Astrocyte (in vitro differentiated cells and primary cell): ENCODE results near the gene PTCD3. TPM values are rescaled to one million over a fixed set of nuclear protein-coding genes. Genes with fewer than 3 reads are reported as not detected.

Experiments used
- DNase-seq: peaks from one replicate; pipeline ENCODE4 v3.0.0-alpha.2; 2010; ENCODE audit warnings: low read depth
- FAIRE-seq: peaks from 2 replicates; lab custom pipeline; 2011; peaks lifted over from hg19 to GRCh38; lab: Jason Lieb, UNC
- H2AFZ ChIP-seq: 2 replicates; pipeline ENCODE4 v1.6.0; 2012; ENCODE audit warnings: low read depth, low read length, inconsistent platforms
- H3K27ac ChIP-seq: 2 replicates; pipeline ENCODE4 v1.5.1; 2011; ENCODE audit warnings: low read depth, low read length, inconsistent platforms
- H3K27me3 ChIP-seq: 2 replicates; pipeline ENCODE4 v1.6.0; 2011; ENCODE audit warnings: low read length, inconsistent platforms; ENCODE audit not compliant: insufficient read depth
- H3K36me3 ChIP-seq: 2 replicates; pipeline ENCODE4 v1.5.1; 2011; ENCODE audit warnings: low read length, inconsistent platforms; ENCODE audit not compliant: insufficient read depth
- H3K4me1 ChIP-seq: 2 replicates; pipeline ENCODE4 v1.5.1; 2011; ENCODE audit warnings: low read length, inconsistent platforms; ENCODE audit not compliant: insufficient read depth
- H3K4me2 ChIP-seq: 2 replicates; pipeline ENCODE4 v1.6.0; 2012; ENCODE audit warnings: low read length, inconsistent platforms
- H3K4me3 ChIP-seq: 2 replicates; pipeline ENCODE4 v1.5.1; 2011; ENCODE audit warnings: low read depth, mild to moderate bottlenecking, low read length, inconsistent platforms; ENCODE audit not compliant: insufficient read depth
- H3K79me2 ChIP-seq: 2 replicates; pipeline ENCODE4 v1.6.0; 2012; ENCODE audit warnings: mild to moderate bottlenecking, low read length, inconsistent platforms; ENCODE audit not compliant: insufficient read depth
- H3K9ac ChIP-seq: 2 replicates; pipeline ENCODE4 v1.6.0; 2012; ENCODE audit warnings: mild to moderate bottlenecking, low read length, inconsistent platforms
- H3K9me3 ChIP-seq: 2 replicates; pipeline ENCODE4 v1.5.1; 2012; ENCODE audit warnings: low read depth, mild to moderate bottlenecking, low read length, inconsistent platforms; ENCODE audit not compliant: insufficient read depth
- H4K20me1 ChIP-seq: 2 replicates; pipeline ENCODE4 v1.6.0; 2012; ENCODE audit warnings: low read length, inconsistent platforms; ENCODE audit not compliant: insufficient read depth
- H3K27ac Mint-ChIP-seq: one replicate; pipeline ENCODE4 v1.8.0; 2021; ENCODE audit warnings: mild to moderate bottlenecking, mixed read lengths; ENCODE audit not compliant: unreplicated experiment
- H3K27me3 Mint-ChIP-seq: one replicate; pipeline ENCODE4 v1.8.0; 2021; ENCODE audit warnings: low read depth, mixed read lengths; ENCODE audit not compliant: unreplicated experiment
- H3K36me3 Mint-ChIP-seq: one replicate; pipeline ENCODE4 v1.8.0; 2021; ENCODE audit warnings: low read depth, mixed read lengths; ENCODE audit not compliant: unreplicated experiment
- H3K4me1 Mint-ChIP-seq: one replicate; pipeline ENCODE4 v1.8.0; 2021; ENCODE audit warnings: low read depth, mixed read lengths; ENCODE audit not compliant: unreplicated experiment
- H3K4me3 Mint-ChIP-seq: one replicate; pipeline ENCODE4 v1.8.0; 2021; ENCODE audit warnings: mild to moderate bottlenecking, moderate library complexity, mixed read lengths; ENCODE audit not compliant: unreplicated experiment
- H3K9me3 Mint-ChIP-seq: one replicate; pipeline ENCODE4 v1.8.0; 2021; ENCODE audit warnings: mild to moderate bottlenecking, mixed read lengths; ENCODE audit not compliant: unreplicated experiment
- CTCF ChIP-seq: IDR thresholded peaks from 2 replicates; pipeline ENCODE4 v1.5.1; 2011; ENCODE audit warnings: low read depth, mild to moderate bottlenecking, inconsistent platforms, low read length, moderate library complexity; ENCODE audit not compliant: insufficient read depth
- EZH2 ChIP-seq: IDR thresholded peaks from 2 replicates; pipeline ENCODE4 v1.6.1; 2012; ENCODE audit warnings: mild to moderate bottlenecking, low read length, inconsistent platforms; ENCODE audit not compliant: insufficient read depth
- total RNA-seq: library from RNA; stranded (reverse); gene quantifications from 2 replicates; pipeline ENCODE4 v1.2.1, GENCODE V29; 2021

PTCD3 gene
- total RNA-seq, 1 donor from 2014 or later, result 74.5 TPM

GRCh38 chr2:86172610-86173009 is 66.6 kb downstream of the PTCD3 start:
- no peak overlapping the region for H3K4me3 ChIP-seq
- no peaks in the 10 kb centered on the region for H3K9me3 Mint-ChIP-seq
- TF ChIP-seq CTCF, result no peak
- no peak for TF ChIP-seq EZH2
- peaks cover 35% of the 10 kb centered on the region for H3K79me2 ChIP-seq
- H3K4me1 ChIP-seq, result no peaks in the 10 kb centered on the region
- H3K36me3 Mint-ChIP-seq, result peaks cover 11% of the 10 kb centered on the region
- no peak overlapping the region for H3K4me3 Mint-ChIP-seq
- peaks cover 11% of the 10 kb centered on the region for H3K4me1 Mint-ChIP-seq
- DNase-seq (no peak), FAIRE-seq (no peak)
- no peak overlapping the region for H3K4me2 ChIP-seq
- no peaks in the 10 kb centered on the region for H3K9me3 ChIP-seq
- no peak overlapping the region for H3K27ac ChIP-seq
- H3K27ac Mint-ChIP-seq, result no peak overlapping the region
- H3K27me3 ChIP-seq, result no peaks in the 10 kb centered on the region
- H3K36me3 ChIP-seq, result peaks cover 29% of the 10 kb centered on the region
- H2AFZ ChIP-seq, result no peak overlapping the region
- peaks cover 44% of the 10 kb centered on the region for H4K20me1 ChIP-seq
- H3K27me3 Mint-ChIP-seq, result no peaks in the 10 kb centered on the region
- no peak overlapping the region for H3K9ac ChIP-seq

GRCh38 chr2:86174445-86174844 is 68.4 kb downstream of the PTCD3 start:
- peaks cover 34% of the 10 kb centered on the region for H3K36me3 ChIP-seq

More at GRCh38 chr2:86174445-86174844, 68.4 kb downstream of the PTCD3 start:
- peaks cover 11% of the 10 kb centered on the region for H3K4me1 Mint-ChIP-seq
- Histone ChIP-seq H3K4me1 (no peaks in the 10 kb centered on the region), H2AFZ (no peak overlapping the region), H3K27me3 (no peaks in the 10 kb centered on the region), H3K9ac (no peak overlapping the region), H3K4me2 (no peak overlapping the region), H3K79me2 (peaks cover 38% of the 10 kb centered on the region), H3K27ac (no peak overlapping the region), H3K9me3 (no peaks in the 10 kb centered on the region), H3K4me3 (no peak overlapping the region), H4K20me1 (peaks cover 46% of the 10 kb centered on the region)
- FAIRE-seq (no peak), DNase-seq (no peak)
- H3K9me3 Mint-ChIP-seq, result no peaks in the 10 kb centered on the region
- peaks cover 15% of the 10 kb centered on the region for H3K36me3 Mint-ChIP-seq
- H3K27me3 Mint-ChIP-seq, result no peaks in the 10 kb centered on the region
- no peak overlapping the region for H3K27ac Mint-ChIP-seq
- TF ChIP-seq EZH2 (no peak), CTCF (no peak)
- H3K4me3 Mint-ChIP-seq, result no peak overlapping the region
